ENCODE measurements around the gene SMARCC1. TPM values are rescaled to one million over a fixed set of nuclear protein-coding genes. Genes with fewer than 3 reads are reported as not detected.

SMARCC1 gene
- total RNA-seq, 2 donors from 2014 or later: 49.9 to 58.7 TPM

GRCh38 chr3:47628426-47628825, 153.3 kb downstream of the SMARCC1 start:
- no peak for TF ChIP-seq POLR2AphosphoS5 (IDR thresholded peaks at IDR 0.05)
- no peak for TF ChIP-seq POLR2A (IDR thresholded peaks at IDR 0.05)
- no peak for TF ChIP-seq CTCF (IDR thresholded peaks at IDR 0.05)
- Histone ChIP-seq H3K27ac (no peak overlapping the region), H3K9me3 (no peaks in the 10 kb centered on the region), H3K4me1 (replicated peaks) (no peaks in the 10 kb centered on the region), H3K36me3 (no peaks in the 10 kb centered on the region), H3K4me3 (no peak overlapping the region), H3K27me3 (replicated peaks; ENCODE audit: insufficient read depth) (no peaks in the 10 kb centered on the region)
- intact Hi-C loops (cut with DNase I): no loop called here
- 90% methylated on average over 6 of the region's 6 CpGs for WGBS
- no peak for DNase-seq (ENCODE audit: low spot score)

DNA sequence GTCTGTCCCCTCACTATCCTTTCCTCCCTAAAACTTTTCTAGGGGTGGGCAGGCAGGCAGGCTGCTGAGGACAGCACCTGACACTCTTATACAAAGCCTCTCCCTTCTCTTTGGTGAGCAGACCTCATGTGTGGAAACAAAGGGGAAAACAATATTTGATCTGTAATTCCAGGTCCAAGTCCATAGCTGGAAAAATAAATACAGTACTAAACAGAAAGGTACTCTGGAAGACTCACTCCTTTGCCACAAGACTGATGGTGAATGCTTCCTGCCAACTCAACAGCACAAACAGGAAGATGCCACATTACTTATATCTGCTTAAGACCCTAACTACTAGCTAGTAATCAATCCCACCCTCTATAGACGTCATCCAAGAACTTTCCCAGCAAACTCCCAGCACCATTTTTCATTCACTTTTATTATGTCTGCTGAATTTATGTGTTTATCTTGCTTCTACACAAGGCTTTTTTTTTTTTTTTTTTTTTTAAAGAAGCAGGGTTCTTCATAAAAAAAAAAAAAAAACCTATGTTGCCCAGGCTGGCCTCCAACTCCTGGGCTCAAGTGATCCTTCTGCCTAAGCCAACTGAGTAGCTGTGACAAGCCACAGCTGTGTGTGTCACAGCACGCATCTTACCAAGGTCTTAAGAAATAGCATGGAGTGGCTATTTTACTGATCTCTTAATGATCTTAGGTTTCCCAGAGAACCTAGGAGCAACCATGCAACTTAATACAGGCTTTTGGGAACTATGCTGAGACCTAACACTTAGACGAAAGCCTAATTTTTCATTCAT, 158.8 kb downstream of the SMARCC1 start:
- TF ChIP-seq POLR2A (IDR thresholded peaks at IDR 0.05) (no peak), CTCF (IDR thresholded peaks at IDR 0.05) (no peak), POLR2AphosphoS5 (IDR thresholded peaks at IDR 0.05) (no peak)
- no peak for DNase-seq (ENCODE audit: low spot score)

DNA sequence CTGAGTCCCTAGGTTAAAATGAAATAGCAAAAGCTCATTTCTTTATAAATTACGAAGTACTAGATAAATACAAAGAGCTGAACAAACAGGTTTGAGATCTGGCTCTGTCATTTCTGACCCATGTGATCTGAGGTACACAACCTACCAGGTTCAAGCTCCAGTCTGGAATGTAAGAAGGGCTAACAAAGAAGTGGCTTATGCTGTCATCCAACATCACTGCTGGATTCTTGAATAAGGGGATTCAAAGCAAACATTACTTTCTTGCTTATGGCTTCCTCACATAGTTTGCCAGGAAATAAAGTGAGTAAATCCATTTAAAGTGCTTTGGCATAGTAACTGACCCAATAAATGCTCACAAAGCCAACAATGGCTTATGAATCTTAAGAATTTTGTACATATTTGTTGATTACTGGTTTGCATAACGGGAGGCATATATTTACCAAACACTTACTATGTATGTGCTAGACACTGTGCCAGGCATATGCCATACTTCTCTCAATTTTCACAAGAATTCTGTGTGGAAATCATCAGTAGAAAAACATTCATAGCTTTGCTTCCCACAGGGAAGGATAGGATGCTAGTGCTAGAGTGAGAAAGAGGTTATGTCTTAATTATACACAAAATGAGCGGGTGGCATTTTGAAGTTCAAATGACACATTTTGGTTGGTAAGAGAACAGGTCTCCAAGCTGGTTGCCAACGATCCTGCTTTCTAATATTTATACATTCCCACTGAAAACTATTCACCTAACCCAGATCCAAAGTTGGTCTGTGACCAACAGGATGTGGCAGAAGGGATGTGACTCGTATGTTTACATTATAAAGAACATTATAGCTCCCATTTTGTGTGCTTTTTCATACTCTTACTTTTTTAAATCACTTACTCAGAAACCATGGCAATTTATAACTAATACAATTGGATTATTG, 164.3 kb downstream of the SMARCC1 start:
- no peaks in the 10 kb centered on the region for H3K27me3 ChIP-seq (replicated peaks; ENCODE audit: insufficient read depth)
- H3K27ac ChIP-seq: peak overlapping the region in 1 of 2 donors; percentile 6
- 41% methylated on average over 5 of the region's 5 CpGs for WGBS
- peak; percentile 34 for TF ChIP-seq POLR2AphosphoS5 (IDR thresholded peaks at IDR 0.05)
- no peak for TF ChIP-seq POLR2A (IDR thresholded peaks at IDR 0.05)
- H3K9me3 ChIP-seq: no peaks in the 10 kb centered on the region
- DNase-seq (ENCODE audit: low spot score): peak; percentile 23
- H3K4me1 ChIP-seq (replicated peaks): peaks cover 3% of the 10 kb centered on the region
- intact Hi-C loops (cut with DNase I): no loop called here
- H3K36me3 ChIP-seq: no peaks in the 10 kb centered on the region
- no peak overlapping the region for H3K4me3 ChIP-seq

More for the DNA sequence above, 158.8 kb downstream of the SMARCC1 start:
- intact Hi-C loops (cut with DNase I): no loop called here
- Histone ChIP-seq H3K27me3 (replicated peaks; ENCODE audit: insufficient read depth) (no peaks in the 10 kb centered on the region), H3K4me3 (no peak overlapping the region), H3K4me1 (replicated peaks) (no peaks in the 10 kb centered on the region), H3K27ac (no peak overlapping the region), H3K9me3 (no peaks in the 10 kb centered on the region), H3K36me3 (no peaks in the 10 kb centered on the region)
- 76% methylated on average over 3 of the region's 3 CpGs for WGBS

- intact Hi-C loops (cut with DNase I): no loop called here
- no peak for DNase-seq (ENCODE audit: low spot score)
- peaks cover 3% of the 10 kb centered on the region for H3K4me1 ChIP-seq (replicated peaks)
- TF ChIP-seq CTCF (IDR thresholded peaks at IDR 0.05) (no peak), POLR2AphosphoS5 (IDR thresholded peaks at IDR 0.05) (no peak), POLR2A (IDR thresholded peaks at IDR 0.05) (no peak)
- H3K27me3 ChIP-seq (replicated peaks; ENCODE audit: insufficient read depth): no peaks in the 10 kb centered on the region
- no peaks in the 10 kb centered on the region for H3K36me3 ChIP-seq
- H3K27ac ChIP-seq: no peak overlapping the region
- no peaks in the 10 kb centered on the region for H3K9me3 ChIP-seq
- H3K4me3 ChIP-seq: no peak overlapping the region
- WGBS: 96% methylated on average over 2 of the region's 2 CpGs
These were observed 166.9 kb downstream of the SMARCC1 start for GRCh38 chr3:47614788-47615187.

- peaks cover 3% of the 10 kb centered on the region for H3K4me1 ChIP-seq (replicated peaks)
- no peaks in the 10 kb centered on the region for H3K27me3 ChIP-seq (replicated peaks; ENCODE audit: insufficient read depth)
- DNase-seq (ENCODE audit: low spot score): no peak
- H3K27ac ChIP-seq: no peak overlapping the region
- H3K4me3 ChIP-seq: no peak overlapping the region
- no peaks in the 10 kb centered on the region for H3K9me3 ChIP-seq
- no peaks in the 10 kb centered on the region for H3K36me3 ChIP-seq
- intact Hi-C loops (cut with DNase I): no loop called here
- 50% methylated on average over 4 of the region's 4 CpGs for WGBS
- TF ChIP-seq POLR2AphosphoS5 (IDR thresholded peaks at IDR 0.05): no peak
- TF ChIP-seq CTCF (IDR thresholded peaks at IDR 0.05): no peak
- no peak for TF ChIP-seq POLR2A (IDR thresholded peaks at IDR 0.05)
These were observed 168.0 kb downstream of the SMARCC1 start for GRCh38 chr3:47613722-47614121.
